H9 (cell line): Measurements from ENCODE around the gene ERVK3-1. TPM values are rescaled to one million over a fixed set of nuclear protein-coding genes. Genes with fewer than 3 reads are reported as not detected.
"Not testable (repeated sequence)": the region's sequence is repeated elsewhere in the genome, so short reads cannot be mapped to it uniquely, and the experiment has no call there.

ENCODE experiments used
- DNase-seq: peaks from one replicate; pipeline ENCODE4 v3.0.0-alpha.2; 2017
- H2AFZ ChIP-seq: one replicate; pipeline ENCODE4 v1.6.1; 2013; ENCODE audit warnings: mild to moderate bottlenecking, low read length, control low read depth, moderate library complexity
- H2AK5ac ChIP-seq: 2 replicates; pipeline ENCODE4 v1.6.1; 2013; ENCODE audit warnings: low read length, control low read depth, mixed read lengths; ENCODE audit not compliant: insufficient read length
- H2BK120ac ChIP-seq: one replicate; pipeline ENCODE4 v1.6.1; 2013; ENCODE audit warnings: low read depth, mild to moderate bottlenecking, low read length, control low read depth, inconsistent platforms; ENCODE audit not compliant: poor library complexity, severe bottlenecking
- H2BK12ac ChIP-seq: 2 replicates; pipeline ENCODE4 v1.6.1; 2013; ENCODE audit warnings: low read length, control low read depth, mixed read lengths, low read depth; ENCODE audit not compliant: insufficient read length
- H2BK15ac ChIP-seq: 2 replicates; pipeline ENCODE4 v1.6.1; 2013; ENCODE audit warnings: low read depth, low read length, control low read depth
- H2BK20ac ChIP-seq: one replicate; pipeline ENCODE4 v1.6.1; 2013; ENCODE audit warnings: low read depth, mild to moderate bottlenecking, low read length, control low read depth, inconsistent platforms; ENCODE audit not compliant: poor library complexity, severe bottlenecking
- H2BK5ac ChIP-seq: 2 replicates; pipeline ENCODE4 v1.6.1; 2013; ENCODE audit warnings: low read length, control low read depth, mixed read lengths; ENCODE audit not compliant: insufficient read length
- H3K14ac ChIP-seq: 2 replicates; pipeline ENCODE4 v1.6.1; 2013; ENCODE audit warnings: low read length, control low read depth; ENCODE audit not compliant: insufficient read depth
- H3K18ac ChIP-seq: 2 replicates; pipeline ENCODE4 v1.6.1; 2013; ENCODE audit warnings: low read depth, mild to moderate bottlenecking, mixed read lengths, low read length, control low read depth; ENCODE audit not compliant: insufficient read length
- H3K23ac ChIP-seq: 2 replicates; pipeline ENCODE4 v1.6.1; 2013; ENCODE audit warnings: low read length, control low read depth, mixed read lengths, low read depth; ENCODE audit not compliant: insufficient read length
- H3K23me2 ChIP-seq: 2 replicates; pipeline ENCODE4 v1.6.1; 2013; ENCODE audit warnings: low read depth, mild to moderate bottlenecking, mixed read lengths, low read length, control low read depth; ENCODE audit not compliant: insufficient read length, poor library complexity, severe bottlenecking
- H3K27ac ChIP-seq: 2 replicates; pipeline ENCODE4 v1.5.1; 2013; ENCODE audit warnings: low read length, control low read depth, mixed read lengths, low read depth; ENCODE audit not compliant: insufficient read length
- H3K27me3 ChIP-seq: 2 replicates; pipeline ENCODE4 v1.6.1; 2013; ENCODE audit warnings: low read length, control low read depth, inconsistent platforms; ENCODE audit not compliant: insufficient read depth
- H3K4ac ChIP-seq: 2 replicates; pipeline ENCODE4 v1.6.1; 2013; ENCODE audit warnings: low read depth, mild to moderate bottlenecking, control low read depth, inconsistent platforms, low read length, moderate library complexity
- H3K4me1 ChIP-seq: 2 replicates; pipeline ENCODE4 v1.6.1; 2013; ENCODE audit warnings: low read length, control low read depth, inconsistent platforms; ENCODE audit not compliant: insufficient read depth
- H3K4me2 ChIP-seq: 2 replicates; pipeline ENCODE4 v1.6.1; 2013; ENCODE audit warnings: low read length, control low read depth, mixed read lengths; ENCODE audit not compliant: insufficient read length, insufficient read depth
- H3K56ac ChIP-seq: 2 replicates; pipeline ENCODE4 v1.6.1; 2013; ENCODE audit warnings: low read depth, mild to moderate bottlenecking, mixed read lengths, low read length, control low read depth; ENCODE audit not compliant: insufficient read length
- H3K79me1 ChIP-seq: 2 replicates; pipeline ENCODE4 v1.6.1; 2013; ENCODE audit warnings: low read depth, mild to moderate bottlenecking, moderate library complexity, low read length, control low read depth, inconsistent platforms; ENCODE audit not compliant: insufficient read depth, poor library complexity, severe bottlenecking
- H3K79me2 ChIP-seq: 2 replicates; pipeline ENCODE4 v1.6.1; 2013; ENCODE audit warnings: low read length, control low read depth, inconsistent platforms; ENCODE audit not compliant: insufficient read depth
- H3K9ac ChIP-seq: 2 replicates; pipeline ENCODE4 v1.6.1; 2013; ENCODE audit warnings: low read length, control low read depth, mixed read lengths; ENCODE audit not compliant: insufficient read length; ENCODE audit errors: extremely low read depth
- H3K9me3 ChIP-seq: one replicate; pipeline ENCODE4 v1.6.1; 2013; ENCODE audit warnings: low read depth, low read length, inconsistent platforms; ENCODE audit not compliant: control insufficient read depth
- H3T11ph ChIP-seq: one replicate; pipeline ENCODE4 v1.6.1; 2013; ENCODE audit warnings: mild to moderate bottlenecking, low read length, control low read depth, inconsistent platforms
- H4K20me1 ChIP-seq: one replicate; pipeline ENCODE4 v1.6.1; 2013; ENCODE audit not compliant: control insufficient read depth, insufficient read length, insufficient read depth
- H4K5ac ChIP-seq: 2 replicates; pipeline ENCODE4 v1.6.1; 2013; ENCODE audit warnings: low read depth, mild to moderate bottlenecking, mixed read lengths, low read length, control low read depth; ENCODE audit not compliant: insufficient read length
- H4K8ac ChIP-seq: replicated peaks from 2 replicates; pipeline ENCODE4 v1.6.1; 2013; ENCODE audit warnings: low read length, control low read depth, mixed read lengths, low read depth; ENCODE audit not compliant: insufficient read length
- H4K91ac ChIP-seq: 2 replicates; pipeline ENCODE4 v1.6.1; 2013; ENCODE audit warnings: low read depth, mild to moderate bottlenecking, moderate library complexity, mixed read lengths, low read length, control low read depth; ENCODE audit not compliant: insufficient read length
- H3K27ac Mint-ChIP-seq, 3 experiments: 2 replicates in 2 of 3; 3 replicates in 1 of 3; pipeline ENCODE4 v1.8.0; 2020 to 2021; ENCODE audit warnings: mixed read lengths in 3 of 3, mild to moderate bottlenecking in 1 of 3, moderate library complexity in 1 of 3
- H3K27me3 Mint-ChIP-seq: 2 replicates; pipeline ENCODE4 v1.8.0; 2021; ENCODE audit warnings: low read depth, mild to moderate bottlenecking, moderate library complexity, mixed read lengths
- H3K36me3 Mint-ChIP-seq, 3 experiments: 2 replicates in 2 of 3; 3 replicates in 1 of 3; pipeline ENCODE4 v1.8.0; 2020 to 2021; ENCODE audit warnings: low read depth in 3 of 3, mixed read lengths in 3 of 3; ENCODE audit not compliant: insufficient read depth in 1 of 3
- H3K4me1 Mint-ChIP-seq, 2 experiments: 2 replicates each; pipeline ENCODE4 v1.8.0; 2020; ENCODE audit warnings: mixed read lengths in 2 of 2
- H3K4me3 Mint-ChIP-seq, 2 experiments: 2 replicates in 1 of 2; 3 replicates in 1 of 2; pipeline ENCODE4 v1.8.0; 2020 to 2021; ENCODE audit warnings: mild to moderate bottlenecking in 2 of 2, mixed read lengths in 2 of 2, moderate library complexity in 1 of 2
- H3K9me3 Mint-ChIP-seq, 2 experiments: 2 replicates in 1 of 2; 3 replicates in 1 of 2; pipeline ENCODE4 v1.8.0; 2020; ENCODE audit warnings: mild to moderate bottlenecking in 2 of 2, mixed read lengths in 2 of 2, moderate library complexity in 1 of 2
- CTCF ChIP-seq: fragments of 200-600 bp; sonication (generic); conservative IDR thresholded peaks from 3 replicates; pipeline ENCODE4 v1.8.0; 2021; ENCODE audit warnings: antibody characterized with exemption, mild to moderate bottlenecking
- WGBS: extraction: QIAGEN DNeasy Blood & Tissue Kit; methylation state at CpG from one replicate; pipeline ENCODE4 v1.1.7; 2013; ENCODE audit warnings: missing lambda C conversion rate, low lambda C conversion rate, mixed read lengths; ENCODE audit not compliant: insufficient read length; ENCODE audit errors: extremely low coverage; 5-methylcytosine and 5-hydroxymethylcytosine counted together
- total RNA-seq: library from RNA; stranded (reverse); gene quantifications from 2 replicates; pipeline ENCODE4 v1.2.1, GENCODE V29; 2021

Gene ERVK3-1
- total RNA-seq, 1 experiment from 2014 or later = 43.7 TPM

- H2BK20ac ChIP-seq = no peak overlapping the region
- H3K9me3 Mint-ChIP-seq = no peaks in the 10 kb centered on the region
- H3K27ac Mint-ChIP-seq = peak overlapping the region in 2 of 3 experiments; percentile 77 to 87; a peak in 2 of 7 replicates
- peak overlapping the region; percentile 54 for H3K4me2 ChIP-seq
- H3K79me1 ChIP-seq = no peaks in the 10 kb centered on the region
- H3T11ph ChIP-seq = no peak overlapping the region
- H3K27ac ChIP-seq = no peak overlapping the region
- H2AFZ ChIP-seq = no peak overlapping the region
- H3K4ac ChIP-seq = no peak overlapping the region
- H3K23ac ChIP-seq = no peak overlapping the region
- WGBS = no CpG with 5 or more reads among the region's 82 CpGs
- peaks cover 8% of the 10 kb centered on the region for H3K27me3 Mint-ChIP-seq
- H2BK5ac ChIP-seq = no peak overlapping the region
- no peaks in the 10 kb centered on the region for H3K79me2 ChIP-seq
- no peak overlapping the region for H2BK120ac ChIP-seq
- no peak overlapping the region for H4K91ac ChIP-seq
- no peak overlapping the region for H3K56ac ChIP-seq
- DNase-seq = peak; percentile 82
- H4K8ac ChIP-seq = no peak overlapping the region
- H4K5ac ChIP-seq = no peak overlapping the region
- H2BK12ac ChIP-seq = no peak overlapping the region
- H3K14ac ChIP-seq = no peak overlapping the region
- peaks cover 0 to 6% of the 10 kb centered on the region in 2 experiments; a peak in 2 of 4 replicates for H3K4me1 Mint-ChIP-seq
- no peak for TF ChIP-seq CTCF
- H2BK15ac ChIP-seq = no peak overlapping the region
- no peak overlapping the region for H2AK5ac ChIP-seq
- H3K27me3 ChIP-seq = no peaks in the 10 kb centered on the region
- peak overlapping the region; percentile 46 for H3K9ac ChIP-seq
- no peaks in the 10 kb centered on the region for H3K9me3 ChIP-seq
- H3K4me1 ChIP-seq = no peaks in the 10 kb centered on the region
- H3K18ac ChIP-seq = no peak overlapping the region
- peaks cover 6% of the 10 kb centered on the region for H3K23me2 ChIP-seq
- H4K20me1 ChIP-seq = no peaks in the 10 kb centered on the region
- H3K36me3 Mint-ChIP-seq = peaks cover 0 to 4% (median 2%) of the 10 kb centered on the region in 3 experiments; a peak in 4 of 7 replicates
- peak overlapping the region; percentile 89 to 97 for H3K4me3 Mint-ChIP-seq
These were observed 42.1 kb downstream of the ERVK3-1 start for GRCh38 chr19:58346961-58347929.

GRCh38 chr19:58348080-58348479 lies 42.9 kb downstream of the ERVK3-1 start:
- not testable (repeated sequence) for H3K36me3 Mint-ChIP-seq, H3K9me3 ChIP-seq, H2BK12ac ChIP-seq, H2BK20ac ChIP-seq, H3K18ac ChIP-seq, H3K23ac ChIP-seq, H2BK5ac ChIP-seq, H4K91ac ChIP-seq, H3K27ac ChIP-seq, H3K27me3 ChIP-seq, H4K8ac ChIP-seq, H3K27ac Mint-ChIP-seq, H3K27me3 Mint-ChIP-seq, H2AFZ ChIP-seq, H3K23me2 ChIP-seq, H3K4me1 Mint-ChIP-seq, H3K9me3 Mint-ChIP-seq, H4K5ac ChIP-seq, H3K79me1 ChIP-seq, H3K79me2 ChIP-seq, H2BK15ac ChIP-seq, H2BK120ac ChIP-seq, H4K20me1 ChIP-seq, H3K56ac ChIP-seq, H3K14ac ChIP-seq, H3K4ac ChIP-seq, H3K4me1 ChIP-seq, H2AK5ac ChIP-seq, H3T11ph ChIP-seq, DNase-seq
- H3K4me3 Mint-ChIP-seq = peak overlapping the region; percentile 89 to 97
- WGBS = no CpG with 5 or more reads among the region's 12 CpGs
- Histone ChIP-seq H3K4me2 (peak overlapping the region; percentile 54), H3K9ac (peak overlapping the region; percentile 46)
